ENCODE results near the gene PI4KA. TPM values are rescaled to one million over a fixed set of nuclear protein-coding genes. Genes with fewer than 3 reads are reported as not detected.

Gene PI4KA
- total RNA-seq, 1 experiment from 2014 or later: 65.8 TPM

DNA sequence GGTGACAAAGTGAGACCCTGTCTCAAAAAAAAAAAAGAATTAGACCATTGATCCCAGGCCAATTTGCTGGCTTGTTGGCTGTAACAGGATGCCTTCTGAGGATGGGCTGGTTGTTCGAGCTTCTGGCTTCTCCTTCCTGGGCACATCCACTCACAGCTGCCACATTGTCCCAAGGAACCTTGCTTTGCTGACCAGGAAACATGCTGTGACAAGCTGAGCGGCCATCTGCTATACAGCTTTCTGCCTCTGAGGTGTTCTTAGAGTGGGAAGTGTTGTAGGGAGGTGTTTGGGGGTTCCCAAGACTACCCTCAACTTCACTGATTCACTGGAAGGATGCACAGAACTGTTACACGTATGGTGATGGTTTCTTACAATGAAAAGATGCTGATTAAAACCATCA is 6.7 kb upstream of the PI4KA start:
- Histone ChIP-seq H2BK15ac (ENCODE audit: low read depth, low read length) (no peak overlapping the region), H2BK120ac (ENCODE audit: low read depth, low read length, poor library complexity, severe bottlenecking) (no peak overlapping the region), H3K23me2 (ENCODE audit: insufficient read length, low read depth, low read length, poor library complexity, severe bottlenecking) (no peaks in the 10 kb centered on the region), H2AK5ac (ENCODE audit: insufficient read length, low read length) (no peak overlapping the region), H3K14ac (ENCODE audit: insufficient read depth, low read length) (no peak overlapping the region), H3K4me2 (ENCODE audit: insufficient read depth, insufficient read length, low read length) (no peak overlapping the region), H2BK12ac (ENCODE audit: insufficient read length, low read depth, low read length) (no peak overlapping the region), H4K20me1 (ENCODE audit: control insufficient read depth, insufficient read depth, insufficient read length) (no peaks in the 10 kb centered on the region), H2AFZ (ENCODE audit: low read length) (no peak overlapping the region), H3K9ac (ENCODE audit: extremely low read depth, insufficient read length, low read length) (no peak overlapping the region), H3K4ac (ENCODE audit: low read depth, low read length) (no peak overlapping the region), H3K79me2 (ENCODE audit: insufficient read depth, low read length) (no peaks in the 10 kb centered on the region; the same call in 1 of the 2 replicates), H3K18ac (ENCODE audit: insufficient read length, low read depth, low read length) (no peak overlapping the region), H3K9me3 (ENCODE audit: control insufficient read depth, low read depth, low read length) (no peaks in the 10 kb centered on the region), H4K91ac (ENCODE audit: insufficient read length, low read depth, low read length) (no peak overlapping the region), H2BK20ac (ENCODE audit: low read depth, low read length, poor library complexity, severe bottlenecking) (no peak overlapping the region), H2BK5ac (ENCODE audit: insufficient read length, low read length) (no peak overlapping the region), H4K8ac (replicated peaks; ENCODE audit: insufficient read length, low read depth, low read length) (no peak overlapping the region), H3K23ac (ENCODE audit: insufficient read length, low read depth, low read length) (no peak overlapping the region), H3K4me1 (ENCODE audit: insufficient read depth, low read length) (no peaks in the 10 kb centered on the region), H3K79me1 (ENCODE audit: insufficient read depth, low read depth, low read length, poor library complexity, severe bottlenecking) (no peaks in the 10 kb centered on the region), H3T11ph (ENCODE audit: low read length) (no peak overlapping the region), H3K56ac (ENCODE audit: insufficient read length, low read depth, low read length) (no peak overlapping the region), H3K27ac (ENCODE audit: insufficient read length, low read depth, low read length) (no peak overlapping the region), H3K27me3 (ENCODE audit: insufficient read depth, low read length) (no peaks in the 10 kb centered on the region), H4K5ac (ENCODE audit: insufficient read length, low read depth, low read length) (no peak overlapping the region)
- H3K36me3 Mint-ChIP-seq (ENCODE audit: insufficient read depth in 1 of 3, low read depth in 3 of 3): no peaks in the 10 kb centered on the region; a peak in 2 of 7 replicates
- no peaks in the 10 kb centered on the region for H3K9me3 Mint-ChIP-seq
- no peak for DNase-seq
- no peak overlapping the region for H3K4me3 Mint-ChIP-seq
- no peak for TF ChIP-seq CTCF (conservative IDR thresholded peaks at IDR 0.05)
- WGBS (ENCODE audit: extremely low coverage, insufficient read length, low lambda C conversion rate): no CpG with 5 or more reads among the region's 3 CpGs
- H3K4me1 Mint-ChIP-seq: no peaks in the 10 kb centered on the region
- no peak overlapping the region for H3K27ac Mint-ChIP-seq
- no peaks in the 10 kb centered on the region for H3K27me3 Mint-ChIP-seq (ENCODE audit: low read depth)
